Neural progenitor cell (in vitro differentiated cells): ENCODE measurements around the gene PRKAG2. TPM values are rescaled to one million over a fixed set of nuclear protein-coding genes. Genes with fewer than 3 reads are reported as not detected.
A peak's percentile ranks its signal among the peaks of the same experiment; 100 is the strongest.

Source experiments
- DNase-seq: peaks from one replicate; pipeline ENCODE4 v3.0.0-alpha.2; 2016; ENCODE audit warnings: low spot score
- H2AFZ ChIP-seq: fragments of 200-600 bp; sonication (generic); replicated peaks from 2 replicates; pipeline ENCODE4 v1.6.1; 2016; ENCODE audit warnings: antibody characterized with exemption
- H3F3A ChIP-seq: fragments of 200-600 bp; sonication (generic); 2 replicates; pipeline ENCODE4 v1.6.1; 2016; ENCODE audit warnings: antibody characterized with exemption, low read depth
- H3K27ac ChIP-seq: fragments of 200-600 bp; sonication (generic); 2 replicates; pipeline ENCODE4 v1.5.1; 2016; ENCODE audit warnings: mild to moderate bottlenecking
- H3K27me3 ChIP-seq: fragments of 200-600 bp; sonication (generic); 2 replicates; pipeline ENCODE4 v1.6.1; 2016; ENCODE audit warnings: mild to moderate bottlenecking, moderate library complexity
- H3K36me3 ChIP-seq: fragments of 200-600 bp; sonication (generic); 2 replicates; pipeline ENCODE4 v1.5.1; 2016
- H3K4me1 ChIP-seq: fragments of 200-600 bp; sonication (generic); 2 replicates; pipeline ENCODE4 v1.6.1; 2016; ENCODE audit warnings: mixed run types
- H3K4me2 ChIP-seq: fragments of 200-600 bp; sonication (generic); 2 replicates; pipeline ENCODE4 v1.6.1; 2016
- H3K4me3 ChIP-seq: fragments of 200-600 bp; sonication (generic); 2 replicates; pipeline ENCODE4 v1.5.1; 2016
- H3K79me2 ChIP-seq: fragments of 200-600 bp; sonication (generic); 2 replicates; pipeline ENCODE4 v1.6.1; 2016; ENCODE audit warnings: low read depth
- H3K9ac ChIP-seq: fragments of 200-600 bp; sonication (generic); 2 replicates; pipeline ENCODE4 v1.6.1; 2016
- H3K9me3 ChIP-seq: fragments of 200-600 bp; sonication (generic); 2 replicates; pipeline ENCODE4 v1.5.1; 2016; ENCODE audit warnings: low read depth
- H4K20me1 ChIP-seq: fragments of 200-600 bp; sonication (generic); 2 replicates; pipeline ENCODE4 v1.6.1; 2016; ENCODE audit warnings: low read depth
- H3K27ac Mint-ChIP-seq: 3 replicates; pipeline ENCODE4 v1.8.0; 2021; ENCODE audit warnings: mixed read lengths
- H3K27me3 Mint-ChIP-seq: 2 replicates; pipeline ENCODE4 v1.8.0; 2022; ENCODE audit warnings: low read depth, mild to moderate bottlenecking, inconsistent platforms, moderate library complexity, mixed read lengths; ENCODE audit not compliant: insufficient read depth
- H3K36me3 Mint-ChIP-seq: 3 replicates; pipeline ENCODE4 v1.8.0; 2021; ENCODE audit warnings: mixed read lengths
- H3K4me1 Mint-ChIP-seq: 3 replicates; pipeline ENCODE4 v1.8.0; 2021; ENCODE audit warnings: mixed read lengths
- H3K4me3 Mint-ChIP-seq: 3 replicates; pipeline ENCODE4 v1.8.0; 2021; ENCODE audit warnings: mild to moderate bottlenecking, moderate library complexity, mixed read lengths
- H3K9me3 Mint-ChIP-seq: 3 replicates; pipeline ENCODE4 v1.8.0; 2020; ENCODE audit warnings: mixed read lengths
- EZH2 ChIP-seq: fragments of 200-600 bp; sonication (generic); IDR thresholded peaks from 2 replicates; pipeline ENCODE4 v1.6.1; 2017; ENCODE audit warnings: antibody characterized with exemption, mild to moderate bottlenecking, moderate library complexity
- EZH2phosphoT487 ChIP-seq: fragments of 200-600 bp; sonication (generic); IDR thresholded peaks from 2 replicates; pipeline ENCODE4 v1.6.1; 2017; ENCODE audit warnings: antibody characterized with exemption
- total RNA-seq: library from RNA; depleted of rRNA; stranded (reverse); fragments of >200 nt; gene quantifications from 2 replicates; pipeline ENCODE4 v1.2.3, GENCODE V29; 2015; ENCODE audit warnings: low replicate concordance
- TF ChIP-seq, protein P1 (sequence below): fragments of 200-600 bp; sonication (generic); IDR thresholded peaks from 2 replicates; pipeline ENCODE4 v1.5.1; 2017; ENCODE audit warnings: antibody characterized with exemption, mild to moderate bottlenecking

The PRKAG2 gene
- total RNA-seq, 1 donor from 2014 or later = 11.4 TPM

DNA sequence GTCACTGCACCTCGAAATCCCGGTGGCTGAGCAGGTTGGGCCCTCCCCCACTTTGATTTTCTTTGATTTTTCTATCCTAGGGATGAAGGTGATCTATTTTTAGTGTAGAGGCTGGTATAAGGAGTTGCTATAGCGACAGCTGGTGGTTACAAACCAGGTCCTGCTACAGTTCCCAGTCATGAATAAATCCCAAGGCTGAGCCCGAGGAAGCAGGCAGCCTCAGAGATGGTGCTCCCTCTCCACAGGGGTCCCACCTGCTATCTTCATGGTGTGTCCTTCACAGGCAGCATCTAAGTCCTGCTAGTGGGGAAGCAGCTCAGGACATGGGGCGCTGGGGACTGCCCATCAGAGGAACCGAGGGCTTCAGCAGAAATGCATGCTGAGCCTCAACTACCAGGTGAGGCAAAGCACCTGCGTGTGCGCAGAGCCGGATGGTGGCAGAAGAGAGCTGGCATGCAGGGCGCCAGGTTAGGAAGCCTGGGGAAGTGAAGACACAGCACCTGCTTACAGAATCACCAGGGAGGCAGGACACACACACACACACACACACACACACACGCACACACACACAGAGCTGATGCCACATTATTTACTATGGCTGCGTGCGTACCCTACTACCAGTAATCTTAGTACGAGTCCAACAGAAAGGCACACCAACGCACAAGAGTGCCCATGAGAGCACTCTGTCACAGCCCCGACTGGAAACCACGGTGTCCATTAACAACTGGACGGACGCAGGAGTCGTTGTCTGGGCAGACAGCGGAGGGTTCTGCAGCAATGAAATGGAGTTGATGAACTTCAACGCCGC lies 150.9 kb downstream of the PRKAG2 start:
- Mint-ChIP-seq H3K9me3 (no peaks in the 10 kb centered on the region), H3K36me3 (no peaks in the 10 kb centered on the region), H3K4me1 (peaks cover 43% of the 10 kb centered on the region), H3K27ac (peak overlapping the region; percentile 2), H3K4me3 (no peak overlapping the region), H3K27me3 (peaks cover 17% of the 10 kb centered on the region)
- no peak for DNase-seq
- no peak overlapping the region for H3K4me2 ChIP-seq
- peaks cover 8% of the 10 kb centered on the region for H3F3A ChIP-seq
- H3K79me2 ChIP-seq = no peaks in the 10 kb centered on the region
- H3K27ac ChIP-seq = no peak overlapping the region
- no peak overlapping the region for H3K4me3 ChIP-seq
- H3K36me3 ChIP-seq = no peaks in the 10 kb centered on the region
- no peak overlapping the region for H2AFZ ChIP-seq
- H3K9me3 ChIP-seq = no peaks in the 10 kb centered on the region
- no peak for TF ChIP-seq EZH2phosphoT487
- no peak for TF ChIP-seq EZH2
- TF ChIP-seq, protein P1, sequence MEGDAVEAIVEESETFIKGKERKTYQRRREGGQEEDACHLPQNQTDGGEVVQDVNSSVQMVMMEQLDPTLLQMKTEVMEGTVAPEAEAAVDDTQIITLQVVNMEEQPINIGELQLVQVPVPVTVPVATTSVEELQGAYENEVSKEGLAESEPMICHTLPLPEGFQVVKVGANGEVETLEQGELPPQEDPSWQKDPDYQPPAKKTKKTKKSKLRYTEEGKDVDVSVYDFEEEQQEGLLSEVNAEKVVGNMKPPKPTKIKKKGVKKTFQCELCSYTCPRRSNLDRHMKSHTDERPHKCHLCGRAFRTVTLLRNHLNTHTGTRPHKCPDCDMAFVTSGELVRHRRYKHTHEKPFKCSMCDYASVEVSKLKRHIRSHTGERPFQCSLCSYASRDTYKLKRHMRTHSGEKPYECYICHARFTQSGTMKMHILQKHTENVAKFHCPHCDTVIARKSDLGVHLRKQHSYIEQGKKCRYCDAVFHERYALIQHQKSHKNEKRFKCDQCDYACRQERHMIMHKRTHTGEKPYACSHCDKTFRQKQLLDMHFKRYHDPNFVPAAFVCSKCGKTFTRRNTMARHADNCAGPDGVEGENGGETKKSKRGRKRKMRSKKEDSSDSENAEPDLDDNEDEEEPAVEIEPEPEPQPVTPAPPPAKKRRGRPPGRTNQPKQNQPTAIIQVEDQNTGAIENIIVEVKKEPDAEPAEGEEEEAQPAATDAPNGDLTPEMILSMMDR = no peak
- H3K9ac ChIP-seq = no peak overlapping the region
- no peaks in the 10 kb centered on the region for H4K20me1 ChIP-seq
- no peaks in the 10 kb centered on the region for H3K27me3 ChIP-seq
- H3K4me1 ChIP-seq = peaks cover 6% of the 10 kb centered on the region

- no peaks in the 10 kb centered on the region for H3K27me3 ChIP-seq
- H3K27ac ChIP-seq = no peak overlapping the region
- no peaks in the 10 kb centered on the region for H3K79me2 ChIP-seq
- Mint-ChIP-seq H3K36me3 (no peaks in the 10 kb centered on the region), H3K4me3 (no peak overlapping the region), H3K9me3 (no peaks in the 10 kb centered on the region), H3K27me3 (peaks cover 12% of the 10 kb centered on the region), H3K4me1 (peaks cover 42% of the 10 kb centered on the region), H3K27ac (peak overlapping the region; percentile 90)
- H3K4me3 ChIP-seq = no peak overlapping the region
- no peaks in the 10 kb centered on the region for H3K36me3 ChIP-seq
- no peak overlapping the region for H3K9ac ChIP-seq
- no peak overlapping the region for H3K4me2 ChIP-seq
- TF ChIP-seq, protein P1 = no peak
- TF ChIP-seq EZH2phosphoT487 = no peak
- H4K20me1 ChIP-seq = no peaks in the 10 kb centered on the region
- peaks cover 5% of the 10 kb centered on the region for H3F3A ChIP-seq
- H3K9me3 ChIP-seq = no peaks in the 10 kb centered on the region
- H3K4me1 ChIP-seq = peaks cover 5% of the 10 kb centered on the region
- H2AFZ ChIP-seq = no peak overlapping the region
- DNase-seq = no peak
Measured at GRCh38 chr7:151724920-151725584, 151.9 kb downstream of the PRKAG2 start.

DNA sequence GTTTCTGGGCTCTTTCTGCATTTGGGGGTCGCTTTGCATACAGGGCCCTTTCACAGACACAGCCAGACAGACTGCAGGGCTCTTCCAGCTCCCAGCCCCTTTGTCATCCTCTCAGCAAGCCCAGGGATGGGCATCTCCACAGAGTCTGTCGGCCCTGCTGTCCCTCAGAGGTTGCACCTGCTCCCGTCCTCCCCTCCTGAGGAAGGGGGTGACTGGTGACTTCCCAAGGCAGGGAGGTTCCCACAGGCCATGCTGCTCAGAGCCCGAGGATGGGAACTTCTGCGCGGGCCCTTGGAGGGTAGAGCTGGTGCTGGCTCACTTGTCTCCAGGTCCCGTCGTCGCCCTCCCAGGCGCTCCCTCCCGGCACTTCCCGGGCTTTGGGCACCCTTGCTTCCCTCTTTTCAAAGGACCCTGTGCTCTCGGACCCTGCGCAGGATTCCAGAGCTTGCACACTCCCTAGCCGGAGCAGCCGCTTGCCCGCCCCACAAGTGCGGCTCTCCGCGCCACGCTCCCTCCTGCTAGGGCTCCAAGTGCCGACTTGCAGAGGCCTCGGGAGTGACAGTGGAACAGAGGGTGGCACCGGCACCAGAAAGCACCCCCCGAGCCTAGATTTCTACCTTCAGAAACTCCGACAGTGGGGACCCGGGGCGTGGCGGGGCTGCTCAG lies 152.5 kb downstream of the PRKAG2 start:
- no peak overlapping the region for H3K4me2 ChIP-seq
- no peaks in the 10 kb centered on the region for H3K9me3 Mint-ChIP-seq
- no peaks in the 10 kb centered on the region for H4K20me1 ChIP-seq
- no peaks in the 10 kb centered on the region for H3K36me3 Mint-ChIP-seq
- no peaks in the 10 kb centered on the region for H3K79me2 ChIP-seq
- TF ChIP-seq EZH2phosphoT487 (no peak), EZH2 (no peak)
- TF ChIP-seq, protein P1 = no peak
- no peak overlapping the region for H3K4me3 Mint-ChIP-seq
- H3K9ac ChIP-seq = no peak overlapping the region
- H3K27ac ChIP-seq = no peak overlapping the region
- no peak for DNase-seq
- no peaks in the 10 kb centered on the region for H3K9me3 ChIP-seq
- peaks cover 49% of the 10 kb centered on the region for H3K4me1 Mint-ChIP-seq
- H3K4me1 ChIP-seq = peaks cover 5% of the 10 kb centered on the region
- H3K27ac Mint-ChIP-seq = no peak overlapping the region
- H3K36me3 ChIP-seq = no peaks in the 10 kb centered on the region
- H3K27me3 ChIP-seq = no peaks in the 10 kb centered on the region
- H3K4me3 ChIP-seq = no peak overlapping the region
- H2AFZ ChIP-seq = peak overlapping the region; percentile 3
- no peaks in the 10 kb centered on the region for H3F3A ChIP-seq
- peaks cover 9% of the 10 kb centered on the region for H3K27me3 Mint-ChIP-seq
